Measurements from ENCODE around the gene MMP14.

DNA sequence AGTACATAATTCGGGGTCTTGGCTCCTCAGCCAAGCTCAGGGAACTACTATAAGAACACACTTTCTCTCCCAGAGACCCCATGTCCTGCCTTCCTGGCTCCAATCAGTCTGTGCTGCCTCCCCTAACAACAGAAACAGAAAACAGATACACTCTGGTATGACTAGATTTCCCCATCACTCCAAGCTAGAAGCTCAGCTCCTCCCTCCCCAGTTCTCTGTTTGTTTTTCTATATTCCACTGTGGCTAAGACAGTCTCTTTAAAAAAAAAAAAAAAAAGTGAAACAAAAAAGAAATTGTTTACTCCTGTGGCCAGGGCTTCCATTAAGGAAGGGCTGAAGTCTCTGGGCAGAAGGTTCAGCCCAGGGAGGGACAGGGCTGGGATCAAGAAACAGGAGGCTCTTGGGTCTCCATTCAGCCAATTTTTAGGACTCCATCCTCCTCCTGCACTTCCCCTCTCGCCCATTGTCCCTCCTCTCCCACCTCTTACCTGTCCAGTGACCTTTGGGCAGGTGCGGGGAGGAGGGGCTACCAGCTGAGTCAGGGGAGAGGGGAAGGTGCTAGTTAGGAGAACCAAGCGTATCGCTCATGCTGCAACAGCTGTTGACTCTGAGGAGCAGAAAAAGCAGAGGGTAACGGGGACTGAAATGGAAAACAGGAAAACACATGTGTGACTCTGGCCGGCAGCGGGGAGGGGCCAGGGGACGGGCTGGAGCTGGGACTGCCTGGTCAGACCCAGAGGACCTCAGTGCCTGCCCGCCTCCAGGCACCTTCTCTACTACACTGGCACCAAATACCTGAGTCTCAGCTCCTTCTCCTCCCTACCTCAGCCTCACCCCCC is 17.0 kb upstream of the MMP14 start:
- no peak for TF ChIP-seq GABPA (IDR thresholded peaks at IDR 0.05; ENCODE audit: borderline replicate concordance, insufficient read depth, low read length)
- TF ChIP-seq, protein P1, sequence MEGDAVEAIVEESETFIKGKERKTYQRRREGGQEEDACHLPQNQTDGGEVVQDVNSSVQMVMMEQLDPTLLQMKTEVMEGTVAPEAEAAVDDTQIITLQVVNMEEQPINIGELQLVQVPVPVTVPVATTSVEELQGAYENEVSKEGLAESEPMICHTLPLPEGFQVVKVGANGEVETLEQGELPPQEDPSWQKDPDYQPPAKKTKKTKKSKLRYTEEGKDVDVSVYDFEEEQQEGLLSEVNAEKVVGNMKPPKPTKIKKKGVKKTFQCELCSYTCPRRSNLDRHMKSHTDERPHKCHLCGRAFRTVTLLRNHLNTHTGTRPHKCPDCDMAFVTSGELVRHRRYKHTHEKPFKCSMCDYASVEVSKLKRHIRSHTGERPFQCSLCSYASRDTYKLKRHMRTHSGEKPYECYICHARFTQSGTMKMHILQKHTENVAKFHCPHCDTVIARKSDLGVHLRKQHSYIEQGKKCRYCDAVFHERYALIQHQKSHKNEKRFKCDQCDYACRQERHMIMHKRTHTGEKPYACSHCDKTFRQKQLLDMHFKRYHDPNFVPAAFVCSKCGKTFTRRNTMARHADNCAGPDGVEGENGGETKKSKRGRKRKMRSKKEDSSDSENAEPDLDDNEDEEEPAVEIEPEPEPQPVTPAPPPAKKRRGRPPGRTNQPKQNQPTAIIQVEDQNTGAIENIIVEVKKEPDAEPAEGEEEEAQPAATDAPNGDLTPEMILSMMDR (IDR thresholded peaks at IDR 0.05; ENCODE audit: control extremely low read depth in 1 of 3, insufficient read depth in 1 of 3, low read depth in 1 of 3, low read length in 3 of 3) = no peak

Measured in H1 (cell line).